K562 (cell line): ENCODE data around the gene PPM1N. TPM values are rescaled to one million over a fixed set of nuclear protein-coding genes. Genes with fewer than 3 reads are reported as not detected.

Experiments used
- CTBP1 ChIP-seq: fragments of 450-650 bp; IDR thresholded peaks from 2 replicates; pipeline ENCODE4 v1.6.1; 2016; ENCODE audit warnings: borderline replicate concordance
- KAT7 ChIP-seq: sonication (generic); formaldehyde crosslinking; IDR thresholded peaks from 2 replicates; pipeline ENCODE4 v1.8.0; 2022; ENCODE audit warnings: missing genetic modification reagents, mild to moderate bottlenecking, borderline replicate concordance
- MECOM ChIP-seq: fragments of 250-450 bp; sonication (Bioruptor Pico); IDR thresholded peaks from 2 replicates; pipeline ENCODE4 v1.8.0; 2022; ENCODE audit warnings: inconsistent platforms
- NONO ChIP-seq, 2 experiments: fragments of 200-400 bp in 1 of 2; fragments of 450-650 bp in 1 of 2; formaldehyde crosslinking in 1 of 2; IDR thresholded peaks; 2 replicates each; pipeline ENCODE4 v1.6.1; 2017; ENCODE audit warnings: low read depth in 2 of 2, mild to moderate bottlenecking in 2 of 2, moderate library complexity in 2 of 2, low read length in 1 of 2
- POLR2B ChIP-seq: fragments of 450-650 bp; IDR thresholded peaks from 2 replicates; pipeline ENCODE4 v1.6.1; 2018; ENCODE audit warnings: low read depth; ENCODE audit not compliant: partially characterized antibody
- POLR2G ChIP-seq: fragments of 200-400 bp; formaldehyde crosslinking; IDR thresholded peaks from 2 replicates; pipeline ENCODE4 v1.6.1; 2017; ENCODE audit warnings: low read depth, mild to moderate bottlenecking, antibody characterized with exemption, low read length, moderate library complexity
- RAD21 ChIP-seq, 2 experiments: fragments of 250-450 bp in 1 of 2; fragments of 450-650 bp in 1 of 2; sonication (Bioruptor Pico) in 1 of 2; formaldehyde crosslinking in 1 of 2; IDR thresholded peaks in 1 of 2; conservative IDR thresholded peaks in 1 of 2; 2 replicates each; pipeline versions ENCODE4 v1.4.0 to v1.8.0; 2020 to 2022; ENCODE audit warnings: mild to moderate bottlenecking in 2 of 2, moderate library complexity in 1 of 2
- SRSF1 ChIP-seq: fragments of 200-400 bp; formaldehyde crosslinking; IDR thresholded peaks from 2 replicates; pipeline ENCODE4 v1.6.1; 2017; ENCODE audit warnings: mild to moderate bottlenecking, low read depth, low read length, moderate library complexity
- TEAD4 ChIP-seq, 2 experiments: sonication (generic) in 1 of 2; formaldehyde crosslinking in 1 of 2; IDR thresholded peaks; 2 replicates each; pipeline versions ENCODE4 v1.6.1 to v1.8.0; 2012 to 2022; ENCODE audit warnings: borderline replicate concordance in 1 of 2, inconsistent platforms in 1 of 2, low read length in 1 of 2, mild to moderate bottlenecking in 1 of 2, missing genetic modification reagents in 1 of 2
- XRCC3 ChIP-seq: fragments of 450-650 bp; IDR thresholded peaks from 2 replicates; pipeline ENCODE4 v1.6.1; 2017; ENCODE audit warnings: mild to moderate bottlenecking, moderate library complexity
- ZBTB17 ChIP-seq: fragments of 450-650 bp; formaldehyde crosslinking; IDR thresholded peaks from 2 replicates; pipeline ENCODE4 v1.4.0; 2020; ENCODE audit warnings: mild to moderate bottlenecking
- ZBTB7A ChIP-seq: IDR thresholded peaks from 2 replicates; pipeline ENCODE4 v1.6.1; 2011; ENCODE audit warnings: low read depth, mild to moderate bottlenecking, low read length, moderate library complexity, borderline replicate concordance; ENCODE audit not compliant: control insufficient read depth
- ZNF717 ChIP-seq: fragments of 250-450 bp; sonication (Bioruptor Pico); IDR thresholded peaks from 2 replicates; pipeline ENCODE4 v1.5.0; 2021
- polyA plus RNA-seq, 8 experiments: library from polyadenylated mRNA; depleted of rRNA in 4 of 8; stranded (reverse) in 5 of 8; unstranded in 3 of 8; fragments of >200 nt; fragmentation: Nextera tagmentation in 2 of 8; fragmentation: Illumina TruSeq in 1 of 8; extraction: Ambion mirVana in 2 of 8; extraction: Trizol in 1 of 8; gene quantifications; 2 replicates each; pipeline versions ENCODE4 v1.2.1 to v1.2.3, GENCODE V29; 2011 to 2014; ENCODE audit warnings: inconsistent platforms in 1 of 8, missing spikeins in 1 of 8
- total RNA-seq, 7 experiments: library from RNA; depleted of rRNA in 6 of 7; stranded (reverse); fragments of >200 nt in 6 of 7; fragmentation: Illumina TruSeq in 2 of 7; extraction: Trizol in 2 of 7; gene quantifications; 2 replicates each; pipeline versions ENCODE4 v1.2.1 to v1.2.3, GENCODE V29; 2011 to 2021; ENCODE audit warnings: low replicate concordance in 1 of 7
- TF ChIP-seq, protein P1 (sequence below): fragments of 250-450 bp; sonication (Bioruptor Pico); IDR thresholded peaks from 2 replicates; pipeline ENCODE4 v1.4.0; 2020; ENCODE audit warnings: mild to moderate bottlenecking, moderate library complexity
- TF ChIP-seq, protein P2 (sequence below): sonication (generic); formaldehyde crosslinking; IDR thresholded peaks from 2 replicates; pipeline ENCODE4 v1.8.1; 2023; ENCODE audit warnings: mild to moderate bottlenecking, missing genetic modification reagents
- TF ChIP-seq, protein P3 (sequence below): IDR thresholded peaks from 2 replicates; pipeline ENCODE4 v1.6.1; 2011; ENCODE audit warnings: borderline replicate concordance, low read depth, mild to moderate bottlenecking, moderate library complexity, low read length; ENCODE audit not compliant: insufficient read depth, poor library complexity, severe bottlenecking

Gene PPM1N
- total and polyA plus RNA-seq, 9 of the 15 experiments (the other 6 are each of a cell fraction or from before 2014, with no cell fraction given) = 4.5 to 15.6 (median 8.7) TPM

DNA sequence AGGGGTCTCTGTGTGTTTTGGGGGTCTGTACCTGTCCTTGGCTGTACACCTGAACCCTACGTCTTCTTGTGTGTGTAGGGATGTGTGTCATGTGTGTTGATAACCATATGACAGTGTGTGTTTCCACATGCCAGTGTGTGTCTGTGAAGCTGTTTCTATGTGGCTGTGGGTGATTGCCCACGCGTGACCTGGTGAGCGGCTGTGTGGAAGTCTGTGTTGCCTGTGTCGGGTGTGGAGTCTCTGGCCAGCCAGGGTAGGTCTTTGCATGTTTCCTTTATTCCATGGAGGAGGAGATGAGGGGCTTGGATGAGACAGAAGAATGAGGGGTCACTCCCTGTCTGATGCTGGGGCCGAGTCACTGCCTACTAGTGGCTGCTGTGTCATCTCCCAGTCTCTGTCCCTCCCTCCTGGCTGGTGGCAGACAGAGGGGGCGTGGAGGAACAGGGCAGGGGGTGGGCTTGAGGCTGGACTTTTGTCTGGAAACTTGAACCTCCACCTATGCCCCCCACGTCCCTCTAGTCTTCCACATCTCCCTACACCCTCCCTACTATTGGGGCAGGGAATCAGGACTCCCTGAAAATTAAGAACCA, 33.3 kb upstream of the PPM1N start (continued):
- TF ChIP-seq ZBTB17 (CRISPR knock-in tag) (no peak), ZBTB7A (peak; percentile 64; the same call in 1 of the 2 replicates), MECOM (CRISPR knock-in tag) (no peak), KAT7 (CRISPR knock-in tag) (no peak), CTBP1 (no peak), NONO (IDR thresholded peaks at IDR 0.05; ENCODE audit: low read depth in 2 of 2, low read length in 1 of 2) (no peak), SRSF1 (no peak), ZNF717 (CRISPR knock-in tag) (no peak), RAD21 (CRISPR knock-in tag; conservative IDR thresholded peaks at IDR 0.05 in 1 of 2, IDR thresholded peaks at IDR 0.05 in 1 of 2) (peak; percentile 8 to 21; a peak in 1 of 4 replicates), POLR2G (no peak), POLR2B (no peak), XRCC3 (no peak), TEAD4 (IDR thresholded peaks at IDR 0.05; ENCODE audit: low read length) (no peak), TEAD4 (CRISPR knock-in tag; IDR thresholded peaks at IDR 0.05; ENCODE audit: borderline replicate concordance) (0 out of 2 replicates have a peak, but pooled peaks have one; percentile 42)
- TF ChIP-seq, protein P1, sequence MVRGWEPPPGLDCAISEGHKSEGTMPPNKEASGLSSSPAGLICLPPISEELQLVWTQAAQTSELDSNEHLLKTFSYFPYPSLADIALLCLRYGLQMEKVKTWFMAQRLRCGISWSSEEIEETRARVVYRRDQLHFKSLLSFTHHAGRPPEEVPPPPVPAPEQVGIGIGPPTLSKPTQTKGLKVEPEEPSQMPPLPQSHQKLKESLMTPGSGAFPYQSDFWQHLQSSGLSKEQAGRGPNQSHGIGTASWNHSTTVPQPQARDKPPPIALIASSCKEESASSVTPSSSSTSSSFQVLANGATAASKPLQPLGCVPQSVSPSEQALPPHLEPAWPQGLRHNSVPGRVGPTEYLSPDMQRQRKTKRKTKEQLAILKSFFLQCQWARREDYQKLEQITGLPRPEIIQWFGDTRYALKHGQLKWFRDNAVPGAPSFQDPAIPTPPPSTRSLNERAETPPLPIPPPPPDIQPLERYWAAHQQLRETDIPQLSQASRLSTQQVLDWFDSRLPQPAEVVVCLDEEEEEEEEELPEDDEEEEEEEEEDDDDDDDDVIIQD (CRISPR knock-in tag) = 0 out of 2 replicates have a peak, but pooled peaks have one; percentile 7
- TF ChIP-seq, protein P2, sequence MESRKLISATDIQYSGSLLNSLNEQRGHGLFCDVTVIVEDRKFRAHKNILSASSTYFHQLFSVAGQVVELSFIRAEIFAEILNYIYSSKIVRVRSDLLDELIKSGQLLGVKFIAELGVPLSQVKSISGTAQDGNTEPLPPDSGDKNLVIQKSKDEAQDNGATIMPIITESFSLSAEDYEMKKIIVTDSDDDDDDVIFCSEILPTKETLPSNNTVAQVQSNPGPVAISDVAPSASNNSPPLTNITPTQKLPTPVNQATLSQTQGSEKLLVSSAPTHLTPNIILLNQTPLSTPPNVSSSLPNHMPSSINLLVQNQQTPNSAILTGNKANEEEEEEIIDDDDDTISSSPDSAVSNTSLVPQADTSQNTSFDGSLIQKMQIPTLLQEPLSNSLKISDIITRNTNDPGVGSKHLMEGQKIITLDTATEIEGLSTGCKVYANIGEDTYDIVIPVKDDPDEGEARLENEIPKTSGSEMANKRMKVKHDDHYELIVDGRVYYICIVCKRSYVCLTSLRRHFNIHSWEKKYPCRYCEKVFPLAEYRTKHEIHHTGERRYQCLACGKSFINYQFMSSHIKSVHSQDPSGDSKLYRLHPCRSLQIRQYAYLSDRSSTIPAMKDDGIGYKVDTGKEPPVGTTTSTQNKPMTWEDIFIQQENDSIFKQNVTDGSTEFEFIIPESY (CRISPR knock-in tag) = no peak
- TF ChIP-seq, protein P3, sequence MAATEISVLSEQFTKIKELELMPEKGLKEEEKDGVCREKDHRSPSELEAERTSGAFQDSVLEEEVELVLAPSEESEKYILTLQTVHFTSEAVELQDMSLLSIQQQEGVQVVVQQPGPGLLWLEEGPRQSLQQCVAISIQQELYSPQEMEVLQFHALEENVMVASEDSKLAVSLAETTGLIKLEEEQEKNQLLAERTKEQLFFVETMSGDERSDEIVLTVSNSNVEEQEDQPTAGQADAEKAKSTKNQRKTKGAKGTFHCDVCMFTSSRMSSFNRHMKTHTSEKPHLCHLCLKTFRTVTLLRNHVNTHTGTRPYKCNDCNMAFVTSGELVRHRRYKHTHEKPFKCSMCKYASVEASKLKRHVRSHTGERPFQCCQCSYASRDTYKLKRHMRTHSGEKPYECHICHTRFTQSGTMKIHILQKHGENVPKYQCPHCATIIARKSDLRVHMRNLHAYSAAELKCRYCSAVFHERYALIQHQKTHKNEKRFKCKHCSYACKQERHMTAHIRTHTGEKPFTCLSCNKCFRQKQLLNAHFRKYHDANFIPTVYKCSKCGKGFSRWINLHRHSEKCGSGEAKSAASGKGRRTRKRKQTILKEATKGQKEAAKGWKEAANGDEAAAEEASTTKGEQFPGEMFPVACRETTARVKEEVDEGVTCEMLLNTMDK = no peak
